HG03342 (cell line): ENCODE results near the gene TMEM221.
A peak's percentile ranks its signal among the peaks of the same experiment; 100 is the strongest.

Experiments
- ATAC-seq: cut with Tn5 transposase; IDR thresholded peaks from one replicate; pipeline ENCODE4 v1.9.1; 2021; ENCODE audit warnings: mild to moderate bottlenecking, moderate library complexity; ENCODE audit not compliant: unreplicated experiment

TMEM221 gene

GRCh38 chr19:17448131-17448967, at the start of gene TMEM221:
TSS of gene TMEM221 (minus strand) at chr19:17448668. CDS start at chr19:17448462, 206 bp downstream.
- no peak for ATAC-seq

- no peak for ATAC-seq
Measured at GRCh38 chr19:17497149-17497798, 48.8 kb upstream of the TMEM221 start.

- peak; percentile 79 for ATAC-seq
Measured at GRCh38 chr19:17496337-17496997, 48.0 kb upstream of the TMEM221 start.

- no peak for ATAC-seq
Measured at GRCh38 chr19:17495639-17496296, 47.3 kb upstream of the TMEM221 start.

- ATAC-seq: no peak
Measured at GRCh38 chr19:17491287-17491686, 42.8 kb upstream of the TMEM221 start.

GRCh38 chr19:17490411-17490810, 41.9 kb upstream of the TMEM221 start:
- no peak for ATAC-seq

- ATAC-seq: no peak
Measured at GRCh38 chr19:17489392-17490030, 41.0 kb upstream of the TMEM221 start.

GRCh38 chr19:17488593-17489391, 40.3 kb upstream of the TMEM221 start:
- no peak for ATAC-seq

GRCh38 chr19:17487284-17488121, 39.0 kb upstream of the TMEM221 start:
- ATAC-seq: no peak

- no peak for ATAC-seq
Measured at GRCh38 chr19:17486545-17487240, 38.2 kb upstream of the TMEM221 start.

- no peak for ATAC-seq
Measured at GRCh38 chr19:17484520-17485185, 36.2 kb upstream of the TMEM221 start.

- ATAC-seq: no peak
Measured at GRCh38 chr19:17483605-17484002, 35.1 kb upstream of the TMEM221 start.

GRCh38 chr19:17482877-17483604, 34.6 kb upstream of the TMEM221 start:
- no peak for ATAC-seq

GRCh38 chr19:17481986-17482385, 33.5 kb upstream of the TMEM221 start:
- no peak for ATAC-seq

- ATAC-seq: no peak
Measured at GRCh38 chr19:17479325-17479791, 30.9 kb upstream of the TMEM221 start.

GRCh38 chr19:17475541-17476115, 27.2 kb upstream of the TMEM221 start:
- ATAC-seq: no peak
